HG02870 (cell line): Measurements from ENCODE around the gene ASF1A.

ENCODE experiments used
- ATAC-seq: cut with Tn5 transposase; IDR thresholded peaks from one replicate; pipeline ENCODE4 v1.9.1; 2021; ENCODE audit warnings: mild to moderate bottlenecking, moderate library complexity; ENCODE audit not compliant: unreplicated experiment

The ASF1A gene

DNA sequence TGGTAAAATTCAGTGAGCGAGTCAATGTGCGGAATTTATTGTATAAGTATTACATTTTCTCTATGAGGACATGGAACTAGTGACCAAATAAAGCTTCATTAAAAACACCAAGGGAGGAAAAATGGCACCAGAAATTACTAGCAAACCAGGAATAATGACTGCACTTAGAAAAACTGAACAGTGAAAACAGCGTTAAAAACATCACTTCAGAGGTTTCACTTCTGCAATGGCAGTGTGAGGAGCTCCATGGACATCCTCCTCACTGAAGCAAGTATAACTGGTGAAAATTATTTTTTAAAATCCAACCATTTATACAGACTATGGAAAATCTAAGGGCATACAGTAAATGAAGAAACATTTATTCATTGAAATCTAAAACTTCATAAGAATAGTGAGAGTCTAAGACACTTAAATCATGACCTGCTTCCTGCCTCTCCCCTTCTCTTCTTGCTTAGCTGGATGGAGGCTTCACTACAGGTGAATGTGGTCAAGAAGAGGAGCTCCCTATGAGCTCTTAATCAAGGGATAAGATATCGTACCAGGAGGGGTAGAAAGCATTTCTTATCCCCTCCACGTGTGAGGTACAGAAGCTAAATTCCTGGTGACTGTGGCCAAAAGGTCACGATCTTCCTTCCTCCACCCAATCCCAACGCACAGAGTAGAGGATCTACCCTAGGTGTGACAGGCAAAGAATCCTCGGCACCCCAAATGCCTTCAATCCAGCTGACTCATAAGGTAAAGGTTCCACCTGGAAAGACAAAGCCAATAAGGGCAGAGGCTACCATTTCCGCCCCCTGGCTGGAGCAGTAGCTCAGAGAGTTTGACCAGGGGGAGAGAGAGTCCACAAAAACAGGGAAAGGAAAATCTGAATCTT is 12.3 kb upstream of the ASF1A start:
- ATAC-seq, result peak; percentile 83

DNA sequence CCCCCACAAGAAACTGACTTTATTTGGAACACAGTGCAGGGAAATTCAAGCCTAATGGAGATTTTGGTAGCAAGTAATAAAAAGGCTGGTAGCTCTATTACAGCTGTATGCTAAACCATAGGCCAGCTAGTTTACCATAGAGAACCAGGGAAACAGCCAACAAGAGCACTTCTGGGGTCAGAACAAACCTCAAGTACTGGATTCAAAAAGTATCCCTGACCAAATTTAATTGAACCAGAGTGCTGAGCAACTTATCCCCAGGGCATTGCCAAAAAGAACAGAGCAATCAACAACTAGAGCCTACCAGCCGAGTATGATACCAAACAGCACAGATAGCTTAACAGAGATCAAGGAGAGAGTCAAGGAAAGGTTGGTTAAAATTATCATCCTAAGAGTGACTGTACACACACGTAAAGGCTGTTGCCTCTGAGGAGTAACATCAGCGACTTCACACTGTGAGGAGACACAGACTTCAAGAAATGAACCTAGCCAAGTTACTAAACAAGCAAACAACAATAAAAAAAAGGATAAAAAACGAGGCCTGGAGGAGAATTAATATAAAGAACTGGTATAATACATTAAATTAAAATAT is 11.5 kb upstream of the ASF1A start:
- no peak for ATAC-seq

DNA sequence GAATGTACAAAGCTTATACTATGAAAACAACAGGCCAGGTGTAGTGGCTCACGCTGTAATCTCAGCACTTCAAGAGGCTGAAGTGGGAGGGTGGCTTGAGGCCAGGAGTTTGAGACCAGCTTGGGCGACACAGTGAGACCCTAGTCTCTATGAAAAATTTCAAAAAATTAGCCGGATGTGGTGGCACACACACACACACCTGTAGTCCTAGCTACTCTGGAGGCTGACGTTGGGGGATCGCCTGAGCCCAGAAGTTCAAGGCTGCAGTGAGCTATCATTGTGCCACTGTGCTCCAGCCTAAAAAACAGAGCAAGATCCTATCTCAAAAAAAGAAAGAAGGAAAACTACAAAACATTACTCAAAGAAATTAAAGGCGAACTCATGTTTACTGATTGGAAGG is 7.3 kb upstream of the ASF1A start:
- ATAC-seq, result no peak

DNA sequence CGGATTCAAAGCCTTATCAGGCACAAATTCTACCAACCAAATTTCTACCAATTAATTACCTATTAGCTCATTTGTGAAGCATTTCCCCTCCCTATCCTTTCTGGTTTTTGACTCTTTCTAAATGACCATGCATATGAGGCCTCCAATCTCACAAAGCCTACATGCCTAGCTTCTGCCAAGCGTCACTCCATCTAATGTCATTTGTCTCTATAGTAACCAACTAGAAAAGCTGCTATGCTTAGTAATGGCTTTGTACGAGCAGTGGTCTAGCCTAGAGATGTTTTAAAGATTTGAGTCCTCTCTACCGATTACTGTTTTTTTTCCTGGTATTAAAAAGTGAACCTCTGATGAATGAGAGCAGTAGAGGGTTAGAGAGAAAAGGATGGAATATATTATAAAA is 4.8 kb upstream of the ASF1A start:
- ATAC-seq, result no peak

DNA sequence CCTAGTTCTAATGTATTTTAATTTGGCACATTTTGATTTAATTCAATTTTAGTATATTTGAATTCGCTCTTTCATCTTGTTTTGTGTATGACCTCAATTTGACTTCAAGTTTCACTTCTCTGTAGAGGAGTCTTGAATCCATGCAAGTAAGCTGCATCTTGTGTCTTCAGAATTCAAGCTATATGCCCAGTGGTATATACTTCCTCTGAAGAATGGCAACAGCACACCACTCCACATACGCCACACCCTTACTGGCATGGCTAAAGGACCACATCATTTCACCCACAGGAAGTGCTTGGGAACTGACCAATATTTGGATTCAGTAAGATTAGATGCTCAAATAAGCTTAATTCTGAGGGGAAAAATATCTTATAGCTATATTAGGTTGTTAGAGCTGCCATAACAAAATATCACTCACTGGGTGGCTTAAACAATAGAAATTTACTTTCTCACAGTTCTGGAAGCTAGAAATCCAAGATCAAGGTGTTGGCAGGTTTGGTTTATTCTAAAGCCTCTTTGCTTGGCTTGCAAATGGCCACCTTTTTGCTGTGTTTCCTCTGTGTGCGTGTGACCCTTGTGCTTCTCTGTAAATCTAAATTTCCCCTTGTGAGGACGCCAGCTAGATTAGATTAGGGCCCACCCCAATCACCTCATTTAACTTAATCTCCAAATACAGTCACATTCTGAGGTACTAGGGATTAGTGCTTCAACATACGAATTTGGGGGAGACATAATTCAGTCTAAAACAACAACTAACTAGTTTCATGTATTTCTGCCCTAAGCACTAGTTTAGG is 2.8 kb upstream of the ASF1A start:
- peak; percentile 19 for ATAC-seq

DNA sequence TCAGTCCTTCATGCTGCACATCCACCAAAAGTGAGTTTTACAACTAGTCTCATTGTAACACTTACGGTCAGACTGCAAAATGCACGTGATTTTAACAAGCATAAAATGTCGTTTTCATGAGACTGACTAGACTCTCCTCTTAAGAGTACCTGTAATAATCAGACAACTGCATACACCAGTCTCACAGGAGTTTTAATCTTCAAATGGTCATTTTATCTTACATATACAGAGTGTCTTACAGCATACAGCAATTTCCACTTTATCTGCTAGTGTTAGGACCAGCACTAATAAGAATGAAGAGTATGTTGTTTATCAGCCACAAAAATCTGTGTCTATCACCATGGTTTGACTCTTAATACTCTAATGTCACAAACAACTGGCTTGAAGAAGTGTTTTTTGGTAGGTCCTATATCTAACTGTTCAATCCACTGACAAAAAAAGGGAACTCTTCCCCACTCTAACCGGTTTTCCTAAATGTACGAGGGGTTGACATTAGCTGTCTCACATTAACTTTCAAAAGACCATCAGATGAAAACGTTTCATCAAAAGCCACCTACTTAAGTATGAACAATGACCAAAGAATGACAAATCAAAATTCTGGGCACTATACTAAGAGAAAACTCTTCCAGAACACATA is 1.5 kb upstream of the ASF1A start:
- no peak for ATAC-seq

DNA sequence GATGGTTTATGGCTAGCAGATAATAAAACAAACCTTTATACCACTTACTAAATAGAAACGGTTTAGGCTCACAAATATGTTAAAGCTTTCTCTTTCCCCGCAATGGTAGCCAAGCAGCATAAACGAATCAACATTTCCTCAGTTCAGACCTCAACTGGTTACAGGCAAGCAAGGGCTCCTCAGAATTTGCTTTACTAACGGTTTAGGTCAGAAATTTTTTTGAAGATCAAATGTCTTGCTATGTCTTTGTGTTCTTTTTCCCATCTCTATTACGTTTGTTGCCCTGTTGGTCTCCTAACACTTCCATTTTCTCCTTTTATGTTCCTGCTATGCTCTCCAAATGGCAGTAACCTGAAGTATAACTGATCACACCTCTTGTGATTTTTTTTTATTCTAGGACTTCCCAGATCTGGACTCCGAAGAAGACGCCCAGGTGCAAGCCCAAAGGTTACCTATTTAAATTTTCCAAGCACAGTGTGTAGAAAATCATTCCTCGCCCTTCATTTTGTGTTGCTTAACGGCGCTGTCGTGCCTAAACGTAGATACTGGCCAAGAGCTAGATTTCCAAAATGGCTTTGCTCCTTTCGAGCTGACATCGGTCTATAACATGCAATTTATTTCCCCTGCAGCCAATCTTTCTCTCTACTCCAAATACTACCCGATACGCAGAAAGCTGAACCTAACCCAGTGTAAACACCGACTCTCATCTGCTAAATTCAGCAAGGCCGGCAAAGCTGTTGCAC is 717 bp upstream of the ASF1A start:
- peak; percentile 5 for ATAC-seq

DNA sequence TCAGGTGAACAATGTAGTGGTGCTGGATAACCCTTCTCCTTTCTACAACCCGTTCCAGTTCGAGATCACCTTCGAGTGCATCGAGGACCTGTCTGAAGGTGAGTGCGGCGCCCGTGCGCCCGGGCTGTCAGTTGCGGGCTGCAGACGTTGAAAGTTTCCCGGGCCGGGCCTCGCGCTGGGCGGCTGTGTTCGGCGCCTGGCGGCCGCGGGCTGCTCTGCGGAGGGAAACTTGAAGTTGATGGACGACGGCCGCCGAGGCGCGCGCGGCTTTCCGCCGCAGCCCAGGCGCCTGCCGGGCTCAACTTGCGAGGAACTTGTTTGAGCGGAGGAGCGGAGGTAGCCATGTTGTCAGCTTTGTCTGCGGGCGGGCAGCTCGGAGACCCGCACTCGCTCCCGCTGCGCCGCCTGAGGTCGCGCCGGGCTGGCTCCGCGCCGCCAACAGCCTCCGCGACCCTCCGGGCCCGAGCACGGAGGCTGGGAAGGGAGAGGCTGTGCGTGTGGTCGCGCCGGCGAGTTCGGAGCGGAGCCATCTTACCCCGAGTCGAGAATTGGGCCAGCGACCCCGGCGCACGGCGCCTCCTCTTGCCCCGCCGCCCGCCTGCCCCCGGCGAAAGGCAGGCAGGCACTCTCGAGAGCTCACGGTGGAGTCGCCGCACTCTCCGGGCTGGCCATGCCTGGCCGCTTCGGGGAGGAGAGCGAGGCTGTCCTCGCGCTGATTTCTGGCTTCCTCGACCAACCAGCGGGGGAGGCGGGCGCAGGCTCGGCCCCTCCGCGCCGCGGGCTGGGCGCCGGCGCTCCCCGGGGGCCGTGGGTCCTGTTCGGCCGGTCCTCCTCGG is 691 bp downstream of the ASF1A start:
- ATAC-seq, result peak; percentile 32

DNA sequence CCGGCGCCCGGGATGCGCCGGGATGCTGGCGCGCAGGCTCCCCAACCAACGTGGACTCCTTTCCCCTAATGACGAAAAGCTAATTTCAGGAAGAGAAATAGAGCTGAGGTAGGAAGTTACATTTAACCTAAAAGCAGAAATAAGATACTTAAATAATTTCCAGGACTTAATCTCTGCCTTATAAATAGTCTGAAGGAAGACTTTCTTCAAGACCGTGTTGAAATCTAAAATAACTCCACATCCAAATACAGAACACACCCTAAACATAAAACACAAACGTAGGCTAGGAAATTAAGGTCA is 1.3 kb downstream of the ASF1A start:
- ATAC-seq, result no peak

DNA sequence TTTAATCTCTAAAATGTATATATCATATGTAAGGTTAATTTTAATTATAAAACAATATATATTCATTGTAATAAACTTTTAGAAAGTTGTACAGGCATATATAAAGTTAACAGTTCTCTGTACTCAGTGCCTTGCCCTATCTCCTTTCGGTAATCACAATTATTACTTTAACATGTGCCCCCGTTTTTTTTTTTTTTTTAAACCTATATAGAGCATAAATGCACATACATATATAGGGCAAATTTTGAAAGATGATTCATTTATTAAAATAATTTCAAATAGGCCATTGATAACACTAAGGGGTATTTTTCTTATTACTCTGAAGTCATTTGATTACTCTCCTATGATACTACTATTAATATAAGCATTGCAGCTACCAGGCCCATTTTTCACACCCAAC is 1.9 kb downstream of the ASF1A start:
- no peak for ATAC-seq

DNA sequence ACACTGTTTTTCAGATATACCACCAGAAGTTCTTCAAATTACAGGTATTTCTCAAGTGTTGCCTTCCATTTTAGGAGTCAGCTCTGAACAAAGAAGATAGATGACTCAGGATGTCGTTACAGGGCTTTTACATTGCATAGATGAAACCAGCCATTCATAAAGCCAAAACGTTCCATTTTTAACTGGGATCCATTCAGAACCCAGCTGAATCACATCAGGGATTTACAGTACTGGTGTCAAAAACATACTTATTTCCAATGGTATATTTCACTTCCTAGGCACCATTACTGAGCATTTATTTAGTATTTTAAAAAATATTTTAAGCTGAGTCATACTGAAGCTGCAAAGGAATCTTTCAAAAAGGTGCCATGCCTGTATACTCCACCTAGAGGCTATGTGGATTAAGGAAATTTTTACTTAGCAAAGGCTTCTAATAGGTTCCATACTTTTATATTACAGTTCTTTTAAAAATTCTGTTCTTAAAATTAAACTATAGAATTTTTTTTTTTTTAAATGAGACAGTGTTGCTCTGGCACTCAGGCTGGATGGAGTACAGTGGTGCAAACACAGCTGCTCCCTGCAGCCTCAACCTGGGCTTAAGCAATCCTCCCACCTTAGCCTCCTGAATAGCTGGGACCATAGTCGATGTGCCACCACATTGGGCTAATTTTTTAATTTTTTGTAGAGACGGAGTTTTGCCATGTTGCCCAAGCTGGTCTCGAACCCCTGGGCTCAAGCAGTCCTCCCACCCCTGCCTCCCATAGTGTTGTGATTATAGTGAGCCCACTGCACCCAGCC is 2.6 kb downstream of the ASF1A start:
- peak; percentile 22 for ATAC-seq

DNA sequence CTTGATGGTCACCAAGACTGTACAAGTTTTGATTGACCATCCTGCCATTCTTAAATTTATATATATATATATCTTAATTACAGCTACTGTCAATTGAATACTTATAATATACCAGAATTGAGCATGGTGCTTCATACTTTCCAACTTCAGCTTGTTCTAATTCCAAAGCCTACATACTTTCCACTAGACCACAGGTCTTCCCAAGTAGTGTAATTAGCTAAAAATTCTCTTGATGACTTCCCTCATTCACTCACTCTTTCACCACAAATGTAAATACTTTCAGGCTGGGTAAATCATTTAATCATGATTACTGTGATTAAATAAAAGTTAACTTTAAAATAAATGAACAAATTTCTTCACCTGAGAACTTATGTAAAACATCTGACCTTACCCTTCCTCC is 3.4 kb downstream of the ASF1A start:
- ATAC-seq, result no peak

DNA sequence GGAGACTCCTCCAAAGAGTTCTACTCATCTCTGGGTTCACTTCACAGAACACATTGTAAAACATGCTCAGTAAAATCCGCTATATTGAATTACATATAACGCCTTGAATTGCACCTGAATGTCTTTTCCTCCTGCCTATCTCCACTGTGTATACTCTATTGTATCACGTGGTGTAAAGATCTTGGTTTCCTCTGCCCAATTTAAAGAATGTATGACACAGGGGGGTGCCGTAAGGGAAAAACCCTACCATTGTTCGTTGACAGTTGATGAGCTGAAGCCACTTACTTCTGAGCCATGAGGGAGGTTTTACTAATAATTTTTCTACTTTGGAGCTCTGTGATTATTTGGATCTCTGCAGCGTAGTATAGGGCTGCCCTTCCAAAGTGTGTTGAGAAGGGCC is 6.0 kb downstream of the ASF1A start:
- no peak for ATAC-seq

DNA sequence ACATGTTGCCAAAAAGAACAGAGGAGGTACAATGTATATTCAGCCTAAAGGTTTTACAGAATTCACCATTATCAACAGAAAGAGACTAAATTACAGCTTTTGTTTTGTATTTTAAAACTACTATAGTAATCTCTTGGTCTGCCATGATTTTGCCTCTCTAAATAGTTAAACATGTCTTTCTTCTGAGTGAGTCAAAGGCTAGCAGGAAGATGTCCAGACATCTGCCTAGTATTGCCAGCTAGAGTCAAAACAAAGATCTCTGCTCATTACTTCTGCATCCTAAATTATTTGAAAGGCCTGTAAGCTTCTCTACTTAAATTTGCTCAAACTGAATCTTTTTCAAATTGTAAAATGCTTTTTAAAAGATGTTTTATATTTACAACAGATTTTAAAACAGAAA is 8.8 kb downstream of the ASF1A start:
- ATAC-seq, result no peak

DNA sequence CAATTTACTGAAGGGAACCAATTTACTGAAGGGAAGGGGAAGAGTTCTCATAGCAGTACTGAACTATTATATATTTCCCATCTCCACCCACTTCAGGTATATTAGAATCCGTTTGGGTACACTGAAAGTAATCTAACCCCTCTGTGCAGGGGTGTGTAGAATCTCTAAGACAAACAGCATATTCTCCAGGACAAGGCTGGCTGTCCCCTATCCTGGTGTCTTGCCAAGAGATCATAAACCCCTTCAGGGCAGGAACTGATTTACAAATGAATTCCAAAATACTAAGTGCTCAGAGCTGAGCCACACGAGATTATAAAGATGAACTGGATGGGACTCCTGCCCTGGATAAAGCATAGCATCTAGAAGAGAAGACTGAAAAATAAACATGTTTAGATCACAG is 9.2 kb downstream of the ASF1A start:
- ATAC-seq, result no peak

DNA sequence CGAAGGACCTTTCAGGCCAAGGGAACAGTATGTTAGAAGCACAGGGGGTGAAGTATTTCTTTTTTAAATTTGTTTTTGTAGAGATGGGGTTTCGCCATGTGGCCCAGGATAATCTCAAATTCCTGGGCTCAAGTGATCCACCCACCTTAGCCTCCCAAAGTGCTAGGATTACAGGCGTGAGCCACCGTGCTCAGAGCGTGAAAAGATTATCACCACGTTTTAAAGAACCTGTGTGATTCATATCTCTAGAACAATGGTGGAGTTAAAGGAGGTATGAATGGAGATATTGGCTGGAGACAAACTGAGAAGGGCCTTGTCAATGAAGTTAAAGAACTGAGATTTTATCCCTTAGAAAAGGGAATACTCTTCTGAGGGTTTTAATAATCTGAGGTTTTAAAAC is 9.7 kb downstream of the ASF1A start:
- ATAC-seq, result no peak

DNA sequence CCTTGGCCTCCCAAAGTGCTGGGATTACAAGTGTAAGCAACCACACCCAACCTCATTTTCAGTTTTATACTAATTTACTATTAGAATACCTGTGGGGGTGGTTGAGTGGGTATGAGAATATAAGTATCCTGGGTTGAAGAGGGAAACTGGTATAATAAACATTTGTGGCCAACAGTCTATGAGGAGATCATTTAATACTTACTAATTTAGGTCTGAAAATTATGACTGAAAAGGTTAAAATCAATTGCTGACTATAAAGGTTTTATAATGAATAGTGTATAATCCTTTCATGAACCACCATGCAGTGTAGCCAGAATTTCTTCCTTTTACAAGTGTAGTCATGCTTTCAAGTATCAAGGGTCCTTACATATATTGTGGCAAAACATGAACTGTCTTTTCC is 11.1 kb downstream of the ASF1A start:
- ATAC-seq, result no peak

DNA sequence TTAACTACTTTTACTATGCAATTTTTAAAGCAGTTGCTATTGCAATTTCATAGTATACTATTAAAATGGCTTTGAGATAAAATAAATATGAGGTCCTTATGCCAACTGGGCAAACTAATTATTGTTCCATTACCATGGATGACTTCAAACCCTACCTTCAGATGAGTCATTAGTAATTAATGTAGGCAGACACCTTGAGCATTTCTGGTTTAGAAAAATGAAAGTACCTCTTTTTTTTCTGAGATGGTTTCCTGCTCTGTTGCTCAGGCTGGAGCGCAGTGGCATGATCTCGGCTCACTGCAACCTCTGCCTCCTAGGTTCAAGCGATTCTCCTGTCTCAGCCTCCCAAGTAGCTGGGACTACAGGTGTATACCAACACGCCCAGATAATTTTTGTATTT is 11.9 kb downstream of the ASF1A start:
- no peak for ATAC-seq

DNA sequence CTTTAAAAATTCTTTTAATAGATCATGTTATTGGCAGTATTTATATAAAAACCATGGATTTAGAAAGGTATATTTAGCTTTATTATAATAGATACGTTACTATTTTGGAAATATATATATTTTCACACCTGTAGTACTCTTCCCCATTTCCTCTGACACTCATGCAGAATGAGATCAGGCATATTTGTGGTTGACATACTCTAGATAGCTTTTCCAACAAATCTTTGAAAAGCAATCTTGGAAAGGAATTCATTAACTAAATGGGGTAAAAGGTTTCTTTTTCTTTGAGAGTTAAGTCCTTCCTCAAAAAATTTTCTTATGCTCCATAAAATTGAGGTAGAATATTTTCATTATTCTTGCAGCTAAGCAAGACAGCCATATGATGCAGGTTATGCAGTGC is 14.5 kb downstream of the ASF1A start:
- no peak for ATAC-seq
